Kasumi-1 (cell line): ENCODE results near the gene OR2S2.
"Not testable (repeated sequence)": the region's sequence is repeated elsewhere in the genome, so short reads cannot be mapped to it uniquely, and the experiment has no call there.

ENCODE experiments used
- DNase-seq, 2 experiments: peaks; one replicate each; lab custom pipeline; 2025; lab: John Stamatoyannopoulos, UW

The OR2S2 gene

GRCh38 chr9:35962126-35962906 is 4.4 kb upstream of the OR2S2 start:
- no peak for DNase-seq

GRCh38 chr9:35960039-35960655 is 2.2 kb upstream of the OR2S2 start:
- DNase-seq = no peak

GRCh38 chr9:35956651-35957050 is 1.3 kb downstream of the OR2S2 start:
- no peak for DNase-seq

- DNase-seq = peak; percentile 84 to 94
Observed at GRCh38 chr9:35954942-35955546, 2.9 kb downstream of the OR2S2 start.

- no peak for DNase-seq
Observed at GRCh38 chr9:35952526-35953191, 5.3 kb downstream of the OR2S2 start.

GRCh38 chr9:35951736-35952135 is 6.2 kb downstream of the OR2S2 start:
- no peak for DNase-seq

GRCh38 chr9:35948901-35949318 is 9.0 kb downstream of the OR2S2 start:
- no peak for DNase-seq

GRCh38 chr9:35948451-35948850 is 9.5 kb downstream of the OR2S2 start:
- no peak for DNase-seq

- peak; percentile 73 to 85 for DNase-seq
Observed at GRCh38 chr9:35945341-35946018, 12.5 kb downstream of the OR2S2 start.

- no peak for DNase-seq
Observed at GRCh38 chr9:35944841-35945240, 13.1 kb downstream of the OR2S2 start.

- DNase-seq = no peak
Observed at GRCh38 chr9:35944173-35944572, 13.8 kb downstream of the OR2S2 start.

- no peak for DNase-seq
Observed at GRCh38 chr9:35942286-35942685, 15.7 kb downstream of the OR2S2 start.

- DNase-seq = no peak
Observed at GRCh38 chr9:35940458-35941407, 17.2 kb downstream of the OR2S2 start.

- DNase-seq = no peak
Observed at GRCh38 chr9:35939679-35940250, 18.2 kb downstream of the OR2S2 start.

GRCh38 chr9:35938474-35939356 is 19.2 kb downstream of the OR2S2 start:
- DNase-seq = no peak

GRCh38 chr9:35937227-35937626 is 20.7 kb downstream of the OR2S2 start:
- no peak for DNase-seq

GRCh38 chr9:35935755-35936509 is 22.0 kb downstream of the OR2S2 start:
- DNase-seq = no peak

GRCh38 chr9:35935261-35935660 is 22.7 kb downstream of the OR2S2 start:
- no peak for DNase-seq

GRCh38 chr9:35934069-35934468 is 23.9 kb downstream of the OR2S2 start:
- DNase-seq = not testable (repeated sequence)
